A673 (cell line): ENCODE results near the gene KRTAP10-11. TPM values are rescaled to one million over a fixed set of nuclear protein-coding genes. Genes with fewer than 3 reads are reported as not detected.

Experiments
- BruUV-seq: library from RNA; stranded (reverse); fragments of 400-500 nt; replicated peaks from 2 replicates; lab custom pipeline; 2021; lab: Mats Ljungman, UMichigan
- CTCF ChIA-PET: fragments of 300-600 bp; sonication (Branson Sonifier 250); formaldehyde crosslinking; loops from one replicate; lab custom pipeline; 2022; ENCODE audit warnings: antibody characterized with exemption; lab: Charles Lee
- POLR2A ChIA-PET: fragments of 300-600 bp; sonication (Branson Sonifier 250); formaldehyde crosslinking; loops from one replicate; lab custom pipeline; 2022; ENCODE audit warnings: antibody characterized with exemption; ENCODE audit not compliant: low non-redundant PET; lab: Charles Lee
- DNase-seq: peaks from one replicate; pipeline ENCODE4 v3.0.0-alpha.2; 2015; ENCODE audit warnings: low spot score
- H3K27ac ChIP-seq: fragments of 200-600 bp; sonication (generic); 2 replicates; pipeline ENCODE4 v1.5.1; 2016; ENCODE audit warnings: mixed run types, low read depth, mild to moderate bottlenecking, mixed read lengths, antibody characterized with exemption, low read length; ENCODE audit not compliant: poor library complexity, severe bottlenecking
- H3K27me3 ChIP-seq: fragments of 200-600 bp; sonication (generic); replicated peaks from 2 replicates; pipeline ENCODE4 v1.6.1; 2017; ENCODE audit warnings: mixed run types, low read depth, mild to moderate bottlenecking, mixed read lengths, antibody characterized with exemption, low read length; ENCODE audit not compliant: insufficient read depth, poor library complexity
- H3K36me3 ChIP-seq: fragments of 200-600 bp; sonication (generic); 2 replicates; pipeline ENCODE4 v1.6.1; 2016; ENCODE audit warnings: mixed run types, mild to moderate bottlenecking, mixed read lengths, antibody characterized with exemption, low read length; ENCODE audit not compliant: insufficient read depth, poor library complexity, severe bottlenecking
- H3K4me1 ChIP-seq: fragments of 200-600 bp; sonication (generic); 2 replicates; pipeline ENCODE4 v1.6.1; 2017; ENCODE audit warnings: mixed run types, mild to moderate bottlenecking, mixed read lengths, antibody characterized with exemption, low read length; ENCODE audit not compliant: insufficient read depth, poor library complexity, severe bottlenecking
- H3K4me3 ChIP-seq: fragments of 200-600 bp; sonication (generic); 2 replicates; pipeline ENCODE4 v1.5.1; 2016; ENCODE audit warnings: low read depth, mixed run types, mild to moderate bottlenecking, mixed read lengths, low read length; ENCODE audit not compliant: poor library complexity, severe bottlenecking
- H3K9me3 ChIP-seq: fragments of 200-600 bp; sonication (generic); 2 replicates; pipeline ENCODE4 v1.6.1; 2016; ENCODE audit warnings: mixed run types, low read depth, mild to moderate bottlenecking, mixed read lengths, antibody characterized with exemption, low read length; ENCODE audit not compliant: poor library complexity, severe bottlenecking
- EZH2 ChIP-seq: fragments of 200-600 bp; sonication (generic); IDR thresholded peaks from 2 replicates; pipeline ENCODE4 v1.6.1; 2017; ENCODE audit warnings: borderline replicate concordance, low read depth, mild to moderate bottlenecking, mixed read lengths, antibody characterized with exemption, low read length; ENCODE audit not compliant: poor library complexity, severe bottlenecking
- intact Hi-C: fragments of 100-400 bp; cut with micrococcal nuclease; formaldehyde crosslinking; loops from one replicate; pipeline ENCODE4 v1.10.0; 2022; ENCODE audit not compliant: unreplicated experiment
- total RNA-seq: library from RNA; stranded (reverse); gene quantifications from 2 replicates; pipeline ENCODE4 v1.2.3, GENCODE V29; 2021
- TF ChIP-seq, protein P1 (sequence below): fragments of 300-800, 200-600 bp; sonication (generic); conservative IDR thresholded peaks from 2 replicates; pipeline ENCODE4 v1.5.1; 2017; ENCODE audit warnings: low read depth, mild to moderate bottlenecking, antibody characterized with exemption, low read length, moderate library complexity, mixed read lengths

Gene KRTAP10-11
- total RNA-seq, 1 experiment from 2014 or later, result not detected

DNA sequence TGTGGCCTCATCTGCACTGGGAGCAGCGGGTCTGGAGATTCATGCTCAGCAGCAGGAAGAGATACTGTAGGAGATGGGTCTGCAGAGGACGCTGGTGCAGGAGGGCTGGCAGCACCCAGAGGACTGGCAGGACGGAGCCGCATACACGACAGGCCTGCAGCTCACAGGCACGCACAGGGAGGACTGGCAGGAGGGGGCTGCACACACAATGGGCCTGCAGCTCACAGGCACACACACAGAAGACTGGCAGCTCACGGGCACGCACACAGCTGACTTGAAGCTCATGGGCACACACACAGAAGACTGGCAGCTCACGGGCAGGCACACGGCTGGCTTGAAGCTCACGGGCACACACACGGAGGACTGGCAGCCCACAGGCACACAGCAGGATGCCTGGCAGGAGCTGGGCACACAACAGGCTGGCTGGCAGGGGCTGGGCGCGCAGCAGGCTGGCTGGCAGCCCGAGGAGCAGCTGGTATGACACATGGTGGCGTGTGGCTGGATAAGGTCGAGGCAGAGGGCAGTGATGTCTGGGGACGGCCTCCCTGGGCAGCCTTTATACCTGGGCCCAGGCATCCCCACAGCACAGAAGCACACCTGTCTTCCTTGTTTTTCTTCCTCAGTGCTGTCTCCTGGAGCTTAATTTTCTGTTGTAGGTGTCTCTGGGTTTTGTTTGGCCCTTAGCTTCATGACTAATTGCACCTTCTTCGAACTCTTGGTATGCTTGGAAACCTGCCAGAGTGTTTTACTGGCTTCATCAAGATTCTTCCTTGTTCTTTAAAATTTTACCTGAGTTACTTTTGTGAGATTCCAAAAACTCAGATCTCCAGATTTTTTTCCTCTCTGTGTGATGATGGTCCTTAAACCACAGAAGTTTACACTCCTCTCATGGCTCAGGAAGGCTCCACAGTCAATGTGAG, 20.4 kb downstream of the KRTAP10-11 start, which contains the start of gene KRTAP12-2:
KRTAP12-2 (minus strand) TSS at position 527 of the 920 bp plus-strand sequence; CDS start at position 486, 41 bp downstream.
- Histone ChIP-seq H3K4me3 (no peak within 1 kb of the TSS), H3K4me1 (no peaks in the 10 kb centered on the region), H3K36me3 (no peaks in the 10 kb centered on the region), H3K27me3 (no peaks in the 10 kb centered on the region), H3K27ac (no peak within 1 kb of the TSS), H3K9me3 (peaks cover 16% of the 10 kb centered on the region)
- BruUV-seq, result no TSS peak
- intact Hi-C loops, result no loop called here
- no peak for DNase-seq
- TF ChIP-seq, protein P1, sequence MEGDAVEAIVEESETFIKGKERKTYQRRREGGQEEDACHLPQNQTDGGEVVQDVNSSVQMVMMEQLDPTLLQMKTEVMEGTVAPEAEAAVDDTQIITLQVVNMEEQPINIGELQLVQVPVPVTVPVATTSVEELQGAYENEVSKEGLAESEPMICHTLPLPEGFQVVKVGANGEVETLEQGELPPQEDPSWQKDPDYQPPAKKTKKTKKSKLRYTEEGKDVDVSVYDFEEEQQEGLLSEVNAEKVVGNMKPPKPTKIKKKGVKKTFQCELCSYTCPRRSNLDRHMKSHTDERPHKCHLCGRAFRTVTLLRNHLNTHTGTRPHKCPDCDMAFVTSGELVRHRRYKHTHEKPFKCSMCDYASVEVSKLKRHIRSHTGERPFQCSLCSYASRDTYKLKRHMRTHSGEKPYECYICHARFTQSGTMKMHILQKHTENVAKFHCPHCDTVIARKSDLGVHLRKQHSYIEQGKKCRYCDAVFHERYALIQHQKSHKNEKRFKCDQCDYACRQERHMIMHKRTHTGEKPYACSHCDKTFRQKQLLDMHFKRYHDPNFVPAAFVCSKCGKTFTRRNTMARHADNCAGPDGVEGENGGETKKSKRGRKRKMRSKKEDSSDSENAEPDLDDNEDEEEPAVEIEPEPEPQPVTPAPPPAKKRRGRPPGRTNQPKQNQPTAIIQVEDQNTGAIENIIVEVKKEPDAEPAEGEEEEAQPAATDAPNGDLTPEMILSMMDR, result no peak
- TF ChIP-seq EZH2, result no peak
- CTCF ChIA-PET, result no interaction called here
- POLR2A ChIA-PET, result no interaction called here

DNA sequence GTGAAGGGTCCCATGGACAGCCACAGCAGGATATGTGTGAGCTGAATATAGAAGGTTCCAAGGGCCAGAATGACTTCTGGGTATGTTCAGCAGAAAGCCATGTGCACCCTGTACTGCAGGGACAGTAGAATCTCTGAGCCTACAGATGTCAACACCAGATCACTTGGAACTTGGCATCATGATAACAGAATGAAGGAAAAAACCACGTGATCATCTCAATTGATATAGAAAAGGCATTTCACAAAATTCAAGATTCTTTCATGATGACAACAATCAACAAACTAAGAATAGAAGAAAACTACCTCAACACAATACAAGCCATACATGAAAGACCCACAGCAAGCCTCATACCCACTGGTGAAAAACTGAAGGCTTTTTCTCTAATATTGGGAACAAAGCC, 21.4 kb downstream of the KRTAP10-11 start:
- peaks cover 18% of the 10 kb centered on the region for H3K9me3 ChIP-seq
- TF ChIP-seq, protein P1, result no peak
- TF ChIP-seq EZH2, result no peak
- no peak overlapping the region for H3K4me3 ChIP-seq
- intact Hi-C loops, result no loop called here
- no peak for DNase-seq
- ChIA-PET CTCF (no interaction called here), POLR2A (no interaction called here)
- BruUV-seq, result no TSS peak
- no peaks in the 10 kb centered on the region for H3K36me3 ChIP-seq
- H3K27ac ChIP-seq, result no peak overlapping the region
- H3K27me3 ChIP-seq, result no peaks in the 10 kb centered on the region
- H3K4me1 ChIP-seq, result no peaks in the 10 kb centered on the region

DNA sequence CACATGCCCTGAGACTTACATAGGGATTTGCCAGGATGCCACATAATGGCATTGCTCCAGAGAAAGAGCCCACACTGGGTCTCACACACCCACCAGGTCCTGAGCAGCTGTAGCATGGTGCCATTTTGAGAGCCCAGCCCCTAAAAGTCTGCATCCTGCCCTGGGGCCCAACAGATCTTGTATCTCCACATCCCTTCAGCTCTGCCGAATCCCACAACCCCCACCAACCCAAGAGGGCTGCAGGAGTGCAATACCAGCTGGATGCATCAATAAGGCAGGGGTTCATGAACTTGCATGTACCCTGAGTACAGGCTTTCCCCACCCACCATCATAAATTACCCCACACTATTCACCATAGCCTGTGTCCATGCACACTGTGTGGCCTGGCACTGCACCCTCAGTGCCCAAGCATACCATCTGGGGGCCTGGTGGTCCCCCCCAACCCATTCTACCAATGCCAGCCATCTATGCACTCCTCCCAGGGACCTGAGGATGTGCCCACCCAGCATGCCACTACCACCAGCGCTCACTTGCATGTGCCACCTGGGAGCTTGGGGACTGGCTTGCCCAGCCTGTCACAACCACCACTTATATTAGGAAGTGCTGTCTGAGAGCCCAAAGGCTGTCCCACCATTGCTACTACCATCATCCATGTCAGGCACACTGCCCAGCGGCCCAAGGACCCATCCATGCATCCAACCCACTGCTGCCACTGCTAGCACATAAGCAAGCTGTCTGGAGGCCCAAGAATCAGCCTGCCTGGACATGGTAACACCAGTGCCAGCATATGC, 24.6 kb downstream of the KRTAP10-11 start:
- DNase-seq, result no peak
- no peak overlapping the region for H3K4me3 ChIP-seq
- no peak overlapping the region for H3K27ac ChIP-seq
- H3K36me3 ChIP-seq, result no peaks in the 10 kb centered on the region
- peaks cover 28% of the 10 kb centered on the region for H3K9me3 ChIP-seq
- intact Hi-C loops, result no loop called here
- POLR2A ChIA-PET, result no interaction called here
- BruUV-seq, result no TSS peak
- TF ChIP-seq, protein P1, result no peak
- no peak for TF ChIP-seq EZH2
- CTCF ChIA-PET, result no interaction called here
- no peaks in the 10 kb centered on the region for H3K4me1 ChIP-seq
- H3K27me3 ChIP-seq, result no peaks in the 10 kb centered on the region
